Measurements from ENCODE around the gene FOXN1. TPM values are rescaled to one million over a fixed set of nuclear protein-coding genes. Genes with fewer than 3 reads are reported as not detected.

The FOXN1 gene
- total RNA-seq, 1 experiment from 2014 or later: 0.48 TPM

- DNase-seq: no peak
- CTCF ChIA-PET: no interaction called here
- no peak overlapping the region for H3K27ac Mint-ChIP-seq (ENCODE audit: unreplicated experiment)
- peaks cover 18% of the 10 kb centered on the region for H3K4me1 Mint-ChIP-seq (ENCODE audit: low read depth, unreplicated experiment)
- no TSS peak for BruUV-seq (replicated peaks)
- no peak overlapping the region for H3K4me3 Mint-ChIP-seq (ENCODE audit: unreplicated experiment)
- Histone ChIP-seq H3K27me3 (replicated peaks; ENCODE audit: control insufficient read depth, insufficient read depth, low read length) (no peaks in the 10 kb centered on the region), H3K9me3 (no peaks in the 10 kb centered on the region), H3K4me1 (peaks cover 18% of the 10 kb centered on the region), H3K36me3 (ENCODE audit: control insufficient read depth, insufficient read depth, low read length) (no peaks in the 10 kb centered on the region; the same call in 1 of the 2 replicates), H3K4me3 (ENCODE audit: low read depth, low read length) (no peak overlapping the region)
- H3K27me3 Mint-ChIP-seq (ENCODE audit: insufficient read depth, unreplicated experiment): no peaks in the 10 kb centered on the region
- no peaks in the 10 kb centered on the region for H3K9me3 Mint-ChIP-seq (ENCODE audit: unreplicated experiment)
- TF ChIP-seq, protein P1, sequence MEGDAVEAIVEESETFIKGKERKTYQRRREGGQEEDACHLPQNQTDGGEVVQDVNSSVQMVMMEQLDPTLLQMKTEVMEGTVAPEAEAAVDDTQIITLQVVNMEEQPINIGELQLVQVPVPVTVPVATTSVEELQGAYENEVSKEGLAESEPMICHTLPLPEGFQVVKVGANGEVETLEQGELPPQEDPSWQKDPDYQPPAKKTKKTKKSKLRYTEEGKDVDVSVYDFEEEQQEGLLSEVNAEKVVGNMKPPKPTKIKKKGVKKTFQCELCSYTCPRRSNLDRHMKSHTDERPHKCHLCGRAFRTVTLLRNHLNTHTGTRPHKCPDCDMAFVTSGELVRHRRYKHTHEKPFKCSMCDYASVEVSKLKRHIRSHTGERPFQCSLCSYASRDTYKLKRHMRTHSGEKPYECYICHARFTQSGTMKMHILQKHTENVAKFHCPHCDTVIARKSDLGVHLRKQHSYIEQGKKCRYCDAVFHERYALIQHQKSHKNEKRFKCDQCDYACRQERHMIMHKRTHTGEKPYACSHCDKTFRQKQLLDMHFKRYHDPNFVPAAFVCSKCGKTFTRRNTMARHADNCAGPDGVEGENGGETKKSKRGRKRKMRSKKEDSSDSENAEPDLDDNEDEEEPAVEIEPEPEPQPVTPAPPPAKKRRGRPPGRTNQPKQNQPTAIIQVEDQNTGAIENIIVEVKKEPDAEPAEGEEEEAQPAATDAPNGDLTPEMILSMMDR (IDR thresholded peaks at IDR 0.05; ENCODE audit: insufficient read depth in 1 of 2, low read depth in 1 of 2, low read length in 1 of 2, severe bottlenecking in 1 of 2, unreplicated experiment in 1 of 2): no peak
- POLR2A ChIA-PET: no interaction called here
- intact Hi-C loops (cut with micrococcal nuclease; ENCODE audit: unreplicated experiment): loop anchor here (10.0 kb wide), 2 partner anchors 102 to 182 kb away; partner anchors contain the start of gene SEBOX
- peaks cover 11% of the 10 kb centered on the region for H3K36me3 Mint-ChIP-seq (ENCODE audit: insufficient read depth, unreplicated experiment)
These were observed 41.0 kb downstream of the FOXN1 start for GRCh38 chr17:28547096-28547622.

- TF ChIP-seq, protein P1 (IDR thresholded peaks at IDR 0.05; ENCODE audit: insufficient read depth in 1 of 2, low read depth in 1 of 2, low read length in 1 of 2, severe bottlenecking in 1 of 2, unreplicated experiment in 1 of 2): peak; percentile 75 to 91
- H3K27ac Mint-ChIP-seq (ENCODE audit: unreplicated experiment): no peak overlapping the region
- no peaks in the 10 kb centered on the region for H3K27me3 ChIP-seq (replicated peaks; ENCODE audit: control insufficient read depth, insufficient read depth, low read length)
- H3K4me3 ChIP-seq (ENCODE audit: low read depth, low read length): no peak overlapping the region
- no TSS peak for BruUV-seq (replicated peaks)
- H3K4me3 Mint-ChIP-seq (ENCODE audit: unreplicated experiment): no peak overlapping the region
- POLR2A ChIA-PET: no interaction called here
- H3K36me3 Mint-ChIP-seq (ENCODE audit: insufficient read depth, unreplicated experiment): peaks cover 16% of the 10 kb centered on the region
- H3K4me1 ChIP-seq: peaks cover 20% of the 10 kb centered on the region
- peak; percentile 73 to 81 for DNase-seq
- no peaks in the 10 kb centered on the region for H3K27me3 Mint-ChIP-seq (ENCODE audit: insufficient read depth, unreplicated experiment)
- H3K4me1 Mint-ChIP-seq (ENCODE audit: low read depth, unreplicated experiment): peaks cover 21% of the 10 kb centered on the region
- H3K36me3 ChIP-seq (ENCODE audit: control insufficient read depth, insufficient read depth, low read length): no peaks in the 10 kb centered on the region; the same call in 1 of the 2 replicates
- no peaks in the 10 kb centered on the region for H3K9me3 Mint-ChIP-seq (ENCODE audit: unreplicated experiment)
- no peaks in the 10 kb centered on the region for H3K9me3 ChIP-seq
- intact Hi-C loops (cut with micrococcal nuclease; ENCODE audit: unreplicated experiment): loop anchor here (2.0 to 10.0 kb wide), 4 partner anchors 53 to 183 kb away; partner anchors contain the start of gene SEBOX
- CTCF ChIA-PET: interaction anchor here (1.1 to 1.5 kb wide), 2 partner anchors 23 to 65 kb away, joined by 3 to 6 read pairs; partner anchors contain the start of gene PIGS
These were observed 41.7 kb downstream of the FOXN1 start for GRCh38 chr17:28547623-28548416.

- H3K9me3 Mint-ChIP-seq (ENCODE audit: unreplicated experiment): no peaks in the 10 kb centered on the region
- H3K36me3 ChIP-seq (ENCODE audit: control insufficient read depth, insufficient read depth, low read length): no peaks in the 10 kb centered on the region; the same call in 1 of the 2 replicates
- ChIA-PET CTCF (interaction anchor here (1.1 to 1.5 kb wide), 3 partner anchors 23 to 64 kb away, joined by 3 to 6 read pairs (median 3); partner anchors contain the start of gene PIGS), POLR2A (no interaction called here)
- TF ChIP-seq, protein P1 (IDR thresholded peaks at IDR 0.05; ENCODE audit: insufficient read depth in 1 of 2, low read depth in 1 of 2, low read length in 1 of 2, severe bottlenecking in 1 of 2, unreplicated experiment in 1 of 2): no peak
- DNase-seq: no peak
- no peaks in the 10 kb centered on the region for H3K27me3 ChIP-seq (replicated peaks; ENCODE audit: control insufficient read depth, insufficient read depth, low read length)
- H3K4me3 Mint-ChIP-seq (ENCODE audit: unreplicated experiment): no peak overlapping the region
- no peak overlapping the region for H3K4me3 ChIP-seq (ENCODE audit: low read depth, low read length)
- H3K9me3 ChIP-seq: no peaks in the 10 kb centered on the region
- intact Hi-C loops (cut with micrococcal nuclease; ENCODE audit: unreplicated experiment): loop anchor here (2.0 to 10.0 kb wide), 4 partner anchors 54 to 184 kb away; partner anchors contain the start of gene SEBOX
- H3K4me1 ChIP-seq: peaks cover 26% of the 10 kb centered on the region
- BruUV-seq (replicated peaks): no TSS peak
- H3K36me3 Mint-ChIP-seq (ENCODE audit: insufficient read depth, unreplicated experiment): peaks cover 23% of the 10 kb centered on the region
- H3K27ac Mint-ChIP-seq (ENCODE audit: unreplicated experiment): no peak overlapping the region
- peaks cover 28% of the 10 kb centered on the region for H3K4me1 Mint-ChIP-seq (ENCODE audit: low read depth, unreplicated experiment)
- no peaks in the 10 kb centered on the region for H3K27me3 Mint-ChIP-seq (ENCODE audit: insufficient read depth, unreplicated experiment)
These were observed 42.4 kb downstream of the FOXN1 start for GRCh38 chr17:28548417-28549130.
